ENCODE data around the gene C1R.

C1R gene

GRCh38 chr12:7081037-7081436 is 11.2 kb downstream of the C1R start:
- no peak for TF ChIP-seq CTCF (conservative IDR thresholded peaks at IDR 0.05)
- no peak overlapping the region for H3K27ac ChIP-seq

GRCh38 chr12:7079826-7080125 is 12.5 kb downstream of the C1R start:
- no peak overlapping the region for H3K27ac ChIP-seq

GRCh38 chr12:7078163-7078562 is 14.1 kb downstream of the C1R start:
- peak; percentile 52; the same call in 1 of the 2 replicates for TF ChIP-seq CTCF (conservative IDR thresholded peaks at IDR 0.05)
- H3K27ac ChIP-seq, result no peak overlapping the region

More at GRCh38 chr12:7079826-7080125, 12.5 kb downstream of the C1R start:
- TF ChIP-seq CTCF (conservative IDR thresholded peaks at IDR 0.05), result no peak

GRCh38 chr12:7076493-7076892 is 15.8 kb downstream of the C1R start:
- no peak for TF ChIP-seq CTCF (conservative IDR thresholded peaks at IDR 0.05)
- H3K27ac ChIP-seq, result no peak overlapping the region

GRCh38 chr12:7075939-7076338 is 16.3 kb downstream of the C1R start:
- no peak overlapping the region for H3K27ac ChIP-seq
- TF ChIP-seq CTCF (conservative IDR thresholded peaks at IDR 0.05), result no peak

- no peak overlapping the region for H3K27ac ChIP-seq
- no peak for TF ChIP-seq CTCF (conservative IDR thresholded peaks at IDR 0.05)
Observed at GRCh38 chr12:7075518-7075917, 16.7 kb downstream of the C1R start.

- no peak for TF ChIP-seq CTCF (conservative IDR thresholded peaks at IDR 0.05)
- H3K27ac ChIP-seq, result no peak overlapping the region
Observed at GRCh38 chr12:7073946-7074345, 18.3 kb downstream of the C1R start.

GRCh38 chr12:7072554-7072953 is 19.7 kb downstream of the C1R start:
- H3K27ac ChIP-seq, result no peak overlapping the region
- TF ChIP-seq CTCF (conservative IDR thresholded peaks at IDR 0.05), result no peak

Measured in VCaP (cell line).